OCI-LY1 (cell line): ENCODE results near the gene GRM7.

Source experiments
- CTCF ChIP-seq: fragments of 200-600 bp; sonication (generic), shearing (Covaris generic); IDR thresholded peaks from 2 replicates; pipeline ENCODE4 v1.5.1; 2017; ENCODE audit warnings: mild to moderate bottlenecking, antibody characterized with exemption, low read length, moderate library complexity, mixed read lengths
- EZH2 ChIP-seq: fragments of 200-600 bp; sonication (generic), shearing (Covaris generic); IDR thresholded peaks from 2 replicates; pipeline ENCODE4 v1.8.0; 2017; ENCODE audit warnings: borderline replicate concordance, mixed run types, mild to moderate bottlenecking, antibody characterized with exemption, low read length, moderate library complexity, mixed read lengths

GRCh38 chr3:7015683-7016440 lies 154.9 kb downstream of the GRM7 start:
- no peak for TF ChIP-seq CTCF
- no peak for TF ChIP-seq EZH2
